GM10847 (cell line): ENCODE measurements around the gene GRID2.

Experiments
- POLR2A ChIP-seq: IDR thresholded peaks from 2 replicates; pipeline ENCODE4 v1.6.1; 2011; ENCODE audit not compliant: insufficient read length; ENCODE audit errors: extremely low read depth

GRID2 gene

GRCh38 chr4:93186846-93187245 is 883.1 kb downstream of the GRID2 start:
- TF ChIP-seq POLR2A, result no peak

GRCh38 chr4:93187466-93187865 is 883.7 kb downstream of the GRID2 start:
- TF ChIP-seq POLR2A, result no peak

- no peak for TF ChIP-seq POLR2A
Measured at GRCh38 chr4:93187892-93188291, 884.1 kb downstream of the GRID2 start.

- TF ChIP-seq POLR2A, result no peak
Measured at GRCh38 chr4:93199492-93199891, 895.7 kb downstream of the GRID2 start.

GRCh38 chr4:93201471-93202096 is 897.8 kb downstream of the GRID2 start:
- no peak for TF ChIP-seq POLR2A

GRCh38 chr4:93203708-93204107 is 899.9 kb downstream of the GRID2 start:
- no peak for TF ChIP-seq POLR2A

GRCh38 chr4:93212250-93212649 is 908.5 kb downstream of the GRID2 start:
- TF ChIP-seq POLR2A, result no peak

GRCh38 chr4:93216646-93217045 is 912.9 kb downstream of the GRID2 start:
- no peak for TF ChIP-seq POLR2A

- no peak for TF ChIP-seq POLR2A
Measured at GRCh38 chr4:93217431-93217830, 913.7 kb downstream of the GRID2 start.

- TF ChIP-seq POLR2A, result no peak
Measured at GRCh38 chr4:93221771-93222170, 918.0 kb downstream of the GRID2 start.

GRCh38 chr4:93228021-93228420 is 924.3 kb downstream of the GRID2 start:
- no peak for TF ChIP-seq POLR2A

- no peak for TF ChIP-seq POLR2A
Measured at GRCh38 chr4:93232883-93233282, 929.1 kb downstream of the GRID2 start.

GRCh38 chr4:93237521-93237920 is 933.8 kb downstream of the GRID2 start:
- no peak for TF ChIP-seq POLR2A

- no peak for TF ChIP-seq POLR2A
Measured at GRCh38 chr4:93243262-93243661, 939.5 kb downstream of the GRID2 start.

- no peak for TF ChIP-seq POLR2A
Measured at GRCh38 chr4:93261207-93261606, 957.4 kb downstream of the GRID2 start.

- TF ChIP-seq POLR2A, result no peak
Measured at GRCh38 chr4:93263166-93263565, 959.4 kb downstream of the GRID2 start.

GRCh38 chr4:93267747-93268146 is 964.0 kb downstream of the GRID2 start:
- TF ChIP-seq POLR2A, result no peak
